ENCODE results near the gene PEPD.

PEPD gene

DNA sequence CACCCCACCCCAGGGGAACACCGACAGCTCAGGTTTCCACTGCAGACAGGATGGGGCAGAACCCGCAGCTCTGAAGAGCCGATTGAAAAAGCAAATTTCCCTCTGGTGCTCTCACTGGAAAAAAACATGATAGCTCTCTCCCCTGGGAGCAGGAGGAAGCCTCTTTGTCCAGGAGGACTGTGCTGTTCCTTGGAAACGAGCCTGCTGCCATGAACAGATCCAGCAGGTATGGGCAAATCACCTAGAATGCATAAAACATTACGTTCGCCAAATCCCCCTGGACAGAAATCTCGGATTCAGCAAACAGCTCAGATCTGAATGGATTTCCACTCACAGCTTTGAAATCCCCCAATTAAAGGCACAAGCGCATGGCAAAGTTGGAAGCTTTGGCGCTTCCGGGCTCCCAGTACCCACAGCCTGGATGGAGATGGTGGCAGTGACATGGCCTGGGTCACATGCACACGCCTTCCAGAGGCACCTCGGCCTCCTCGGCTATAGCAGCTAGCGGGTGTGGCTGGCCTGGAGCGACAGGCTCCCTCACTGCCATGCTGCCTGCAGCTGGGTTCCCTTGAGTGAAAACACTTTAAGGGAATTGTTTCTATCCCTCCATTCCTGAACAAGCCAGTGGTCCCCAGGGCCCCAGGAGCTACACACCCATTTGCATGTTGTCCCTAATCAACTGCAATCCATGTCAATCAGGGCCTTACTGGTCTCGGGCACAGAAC is 89.0 kb downstream of the PEPD start:
- H3K79me2 ChIP-seq (ENCODE audit: insufficient read depth, low read length) = no peaks in the 10 kb centered on the region
- no peaks in the 10 kb centered on the region for H3F3A ChIP-seq (ENCODE audit: insufficient read depth)
- H4K20me1 ChIP-seq (ENCODE audit: low read depth, low read length) = no peaks in the 10 kb centered on the region
- H3K4me2 ChIP-seq (ENCODE audit: low read depth, low read length, poor library complexity, severe bottlenecking) = no peak overlapping the region
- no peak overlapping the region for H3K4me3 ChIP-seq (ENCODE audit: insufficient read depth, low read length, poor library complexity, severe bottlenecking)
- no peaks in the 10 kb centered on the region for H3K9me3 ChIP-seq (ENCODE audit: insufficient read depth, low read length)
- H3K9me2 ChIP-seq (replicated peaks; ENCODE audit: insufficient read depth, low read length) = no peaks in the 10 kb centered on the region
- no peak overlapping the region for H2AFZ ChIP-seq (ENCODE audit: low read depth, low read length, severe bottlenecking)
- no peaks in the 10 kb centered on the region for H3K27me3 ChIP-seq (ENCODE audit: low read length)
- no peaks in the 10 kb centered on the region for H3K36me3 ChIP-seq (ENCODE audit: low read length)
- no peak for TF ChIP-seq EZH2phosphoT487 (conservative IDR thresholded peaks at IDR 0.05; ENCODE audit: low read length)
- TF ChIP-seq, protein P1, sequence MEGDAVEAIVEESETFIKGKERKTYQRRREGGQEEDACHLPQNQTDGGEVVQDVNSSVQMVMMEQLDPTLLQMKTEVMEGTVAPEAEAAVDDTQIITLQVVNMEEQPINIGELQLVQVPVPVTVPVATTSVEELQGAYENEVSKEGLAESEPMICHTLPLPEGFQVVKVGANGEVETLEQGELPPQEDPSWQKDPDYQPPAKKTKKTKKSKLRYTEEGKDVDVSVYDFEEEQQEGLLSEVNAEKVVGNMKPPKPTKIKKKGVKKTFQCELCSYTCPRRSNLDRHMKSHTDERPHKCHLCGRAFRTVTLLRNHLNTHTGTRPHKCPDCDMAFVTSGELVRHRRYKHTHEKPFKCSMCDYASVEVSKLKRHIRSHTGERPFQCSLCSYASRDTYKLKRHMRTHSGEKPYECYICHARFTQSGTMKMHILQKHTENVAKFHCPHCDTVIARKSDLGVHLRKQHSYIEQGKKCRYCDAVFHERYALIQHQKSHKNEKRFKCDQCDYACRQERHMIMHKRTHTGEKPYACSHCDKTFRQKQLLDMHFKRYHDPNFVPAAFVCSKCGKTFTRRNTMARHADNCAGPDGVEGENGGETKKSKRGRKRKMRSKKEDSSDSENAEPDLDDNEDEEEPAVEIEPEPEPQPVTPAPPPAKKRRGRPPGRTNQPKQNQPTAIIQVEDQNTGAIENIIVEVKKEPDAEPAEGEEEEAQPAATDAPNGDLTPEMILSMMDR (IDR thresholded peaks at IDR 0.05; ENCODE audit: insufficient read depth, low read length, poor library complexity, severe bottlenecking) = no peak
- H3K27ac ChIP-seq (ENCODE audit: low read depth, low read length) = no peak overlapping the region
- no peak overlapping the region for H3K9ac ChIP-seq (ENCODE audit: low read length)

DNA sequence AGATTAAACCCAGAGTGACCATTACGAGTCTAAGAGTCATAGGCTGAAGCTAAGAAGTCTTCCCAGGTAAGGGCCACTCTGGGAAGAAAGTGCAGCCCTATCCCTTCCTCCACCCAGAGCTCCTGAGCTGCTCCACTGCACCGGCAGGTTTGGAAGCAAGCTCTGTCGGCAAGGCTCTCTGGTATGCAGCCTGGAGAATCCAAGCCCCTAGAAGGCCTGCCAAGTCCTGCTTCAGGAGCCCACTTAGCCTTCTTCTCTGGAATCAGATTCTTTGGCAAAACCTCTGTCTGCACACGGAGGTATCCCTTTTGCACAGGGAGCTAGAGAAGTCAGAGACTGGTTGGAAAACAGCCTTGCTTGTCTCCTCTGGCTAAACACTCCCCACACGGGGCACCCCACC is 89.6 kb downstream of the PEPD start:
- H3K27me3 ChIP-seq (ENCODE audit: low read length) = no peaks in the 10 kb centered on the region
- H3F3A ChIP-seq (ENCODE audit: insufficient read depth) = no peaks in the 10 kb centered on the region
- no peak overlapping the region for H3K9ac ChIP-seq (ENCODE audit: low read length)
- no peak overlapping the region for H3K27ac ChIP-seq (ENCODE audit: low read depth, low read length)
- H3K36me3 ChIP-seq (ENCODE audit: low read length) = no peaks in the 10 kb centered on the region
- H3K9me3 ChIP-seq (ENCODE audit: insufficient read depth, low read length) = no peaks in the 10 kb centered on the region
- H3K4me2 ChIP-seq (ENCODE audit: low read depth, low read length, poor library complexity, severe bottlenecking) = no peak overlapping the region
- H4K20me1 ChIP-seq (ENCODE audit: low read depth, low read length) = no peaks in the 10 kb centered on the region
- no peaks in the 10 kb centered on the region for H3K9me2 ChIP-seq (replicated peaks; ENCODE audit: insufficient read depth, low read length)
- TF ChIP-seq, protein P1 (IDR thresholded peaks at IDR 0.05; ENCODE audit: insufficient read depth, low read length, poor library complexity, severe bottlenecking) = no peak
- TF ChIP-seq EZH2phosphoT487 (conservative IDR thresholded peaks at IDR 0.05; ENCODE audit: low read length) = no peak
- no peak overlapping the region for H3K4me3 ChIP-seq (ENCODE audit: insufficient read depth, low read length, poor library complexity, severe bottlenecking)
- no peak overlapping the region for H2AFZ ChIP-seq (ENCODE audit: low read depth, low read length, severe bottlenecking)
- no peaks in the 10 kb centered on the region for H3K79me2 ChIP-seq (ENCODE audit: insufficient read depth, low read length)

DNA sequence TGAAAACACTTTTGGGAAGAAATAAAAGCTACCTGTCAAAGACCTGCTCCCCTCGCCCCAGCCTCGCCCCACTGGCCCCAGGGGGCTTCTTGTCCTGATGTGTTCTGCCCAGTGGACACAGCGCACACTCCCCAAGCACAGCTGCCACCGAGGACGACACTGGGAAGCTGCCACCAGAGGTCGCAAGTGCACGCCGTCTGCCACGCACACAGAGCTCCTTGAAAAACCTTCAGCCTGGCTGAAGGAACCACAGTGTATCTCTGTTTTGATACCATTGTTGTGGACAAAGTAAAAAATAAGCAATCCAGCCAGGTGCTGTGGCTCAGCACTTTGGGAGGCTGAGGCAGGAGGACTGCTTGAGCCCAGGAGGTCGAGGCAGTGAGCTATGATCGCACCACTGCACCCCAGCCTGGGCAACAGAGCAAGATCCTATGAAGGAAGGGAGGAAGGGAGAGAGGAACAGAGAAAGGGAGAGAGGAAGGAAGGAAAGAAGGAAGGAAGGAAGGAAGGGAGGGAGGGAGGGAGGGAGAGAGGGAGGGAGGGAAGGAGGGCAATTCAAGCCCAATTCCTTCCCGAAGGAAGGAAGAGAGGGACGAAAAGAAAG is 90.8 kb downstream of the PEPD start:
- no peak overlapping the region for H2AFZ ChIP-seq (ENCODE audit: low read depth, low read length, severe bottlenecking)
- H3K79me2 ChIP-seq (ENCODE audit: insufficient read depth, low read length) = no peaks in the 10 kb centered on the region
- no peaks in the 10 kb centered on the region for H3K9me3 ChIP-seq (ENCODE audit: insufficient read depth, low read length)
- H3K36me3 ChIP-seq (ENCODE audit: low read length) = no peaks in the 10 kb centered on the region
- H3K9me2 ChIP-seq (replicated peaks; ENCODE audit: insufficient read depth, low read length) = no peaks in the 10 kb centered on the region
- no peak overlapping the region for H3K4me3 ChIP-seq (ENCODE audit: insufficient read depth, low read length, poor library complexity, severe bottlenecking)
- H3F3A ChIP-seq (ENCODE audit: insufficient read depth) = no peaks in the 10 kb centered on the region
- no peaks in the 10 kb centered on the region for H3K27me3 ChIP-seq (ENCODE audit: low read length)
- no peaks in the 10 kb centered on the region for H4K20me1 ChIP-seq (ENCODE audit: low read depth, low read length)
- H3K4me2 ChIP-seq (ENCODE audit: low read depth, low read length, poor library complexity, severe bottlenecking) = no peak overlapping the region
- H3K9ac ChIP-seq (ENCODE audit: low read length) = no peak overlapping the region
- no peak for TF ChIP-seq EZH2phosphoT487 (conservative IDR thresholded peaks at IDR 0.05; ENCODE audit: low read length)
- TF ChIP-seq, protein P1 (IDR thresholded peaks at IDR 0.05; ENCODE audit: insufficient read depth, low read length, poor library complexity, severe bottlenecking) = peak; percentile 83
- no peak overlapping the region for H3K27ac ChIP-seq (ENCODE audit: low read depth, low read length)
